Astrocyte (in vitro differentiated cells and primary cell): Measurements from ENCODE around the gene LRRC8A.

Experiments used
- EZH2 ChIP-seq: IDR thresholded peaks from 2 replicates; pipeline ENCODE4 v1.6.1; 2012; ENCODE audit warnings: mild to moderate bottlenecking, low read length, inconsistent platforms; ENCODE audit not compliant: insufficient read depth
- TF ChIP-seq, protein P1 (sequence below): IDR thresholded peaks from 2 replicates; pipeline ENCODE4 v1.5.1; 2011; ENCODE audit warnings: low read depth, mild to moderate bottlenecking, inconsistent platforms, low read length, moderate library complexity; ENCODE audit not compliant: insufficient read depth

GRCh38 chr9:128940946-128941755 lies 59.2 kb downstream of the LRRC8A start:
- TF ChIP-seq, protein P1, sequence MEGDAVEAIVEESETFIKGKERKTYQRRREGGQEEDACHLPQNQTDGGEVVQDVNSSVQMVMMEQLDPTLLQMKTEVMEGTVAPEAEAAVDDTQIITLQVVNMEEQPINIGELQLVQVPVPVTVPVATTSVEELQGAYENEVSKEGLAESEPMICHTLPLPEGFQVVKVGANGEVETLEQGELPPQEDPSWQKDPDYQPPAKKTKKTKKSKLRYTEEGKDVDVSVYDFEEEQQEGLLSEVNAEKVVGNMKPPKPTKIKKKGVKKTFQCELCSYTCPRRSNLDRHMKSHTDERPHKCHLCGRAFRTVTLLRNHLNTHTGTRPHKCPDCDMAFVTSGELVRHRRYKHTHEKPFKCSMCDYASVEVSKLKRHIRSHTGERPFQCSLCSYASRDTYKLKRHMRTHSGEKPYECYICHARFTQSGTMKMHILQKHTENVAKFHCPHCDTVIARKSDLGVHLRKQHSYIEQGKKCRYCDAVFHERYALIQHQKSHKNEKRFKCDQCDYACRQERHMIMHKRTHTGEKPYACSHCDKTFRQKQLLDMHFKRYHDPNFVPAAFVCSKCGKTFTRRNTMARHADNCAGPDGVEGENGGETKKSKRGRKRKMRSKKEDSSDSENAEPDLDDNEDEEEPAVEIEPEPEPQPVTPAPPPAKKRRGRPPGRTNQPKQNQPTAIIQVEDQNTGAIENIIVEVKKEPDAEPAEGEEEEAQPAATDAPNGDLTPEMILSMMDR: no peak
- no peak for TF ChIP-seq EZH2
